GM08714 (cell line): ENCODE results near the gene CEP350.

ENCODE experiments used
- H3K4me3 ChIP-seq: fragments of 200-500 bp; sonication (Bioruptor generic); 2 replicates; pipeline ENCODE4 v1.5.1; 2014; ENCODE audit warnings: mild to moderate bottlenecking, low read length, inconsistent platforms
- ZNF274 ChIP-seq: IDR thresholded peaks from 2 replicates; pipeline ENCODE4 v1.6.1; 2012; ENCODE audit warnings: mild to moderate bottlenecking, low read depth, low read length

The CEP350 gene

DNA sequence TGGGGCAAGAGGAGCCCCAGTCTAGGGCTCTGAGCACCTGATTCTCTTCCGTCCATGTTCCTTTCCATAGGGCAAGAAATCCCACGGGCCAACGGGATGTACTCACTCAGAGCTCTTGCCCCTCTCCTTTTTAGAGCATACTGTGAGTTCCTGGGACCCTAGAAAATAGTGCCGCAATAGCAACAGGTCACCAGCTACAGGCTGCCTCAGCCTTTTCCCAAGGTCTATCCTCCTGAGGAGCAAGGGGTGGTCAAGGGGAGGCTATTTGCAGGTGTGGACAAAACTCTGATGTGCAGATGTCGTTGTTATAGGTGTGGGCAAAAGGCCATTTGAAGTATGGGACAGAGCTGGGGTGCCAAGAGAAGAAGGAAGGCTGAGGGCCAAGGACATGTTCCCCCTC, 198.4 kb downstream of the CEP350 start:
- H3K4me3 ChIP-seq, result no peak overlapping the region
- no peak for TF ChIP-seq ZNF274

DNA sequence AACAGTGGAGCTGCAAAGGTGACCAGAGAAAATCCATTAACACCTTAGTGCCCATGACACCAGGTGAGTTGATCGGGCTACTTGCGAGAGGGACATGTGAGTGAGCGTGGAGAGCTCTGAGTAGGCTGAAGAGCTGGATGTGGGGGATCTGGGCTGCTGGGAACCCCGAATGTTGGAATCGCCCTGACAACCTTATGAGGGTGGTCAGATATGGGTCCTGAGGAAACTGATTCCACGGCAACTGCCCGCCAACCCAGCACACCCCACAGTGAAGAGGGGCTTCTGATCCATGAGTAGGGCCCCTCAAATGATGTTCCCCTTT, 199.4 kb downstream of the CEP350 start:
- TF ChIP-seq ZNF274, result no peak
- peak overlapping the region; percentile 72 for H3K4me3 ChIP-seq

DNA sequence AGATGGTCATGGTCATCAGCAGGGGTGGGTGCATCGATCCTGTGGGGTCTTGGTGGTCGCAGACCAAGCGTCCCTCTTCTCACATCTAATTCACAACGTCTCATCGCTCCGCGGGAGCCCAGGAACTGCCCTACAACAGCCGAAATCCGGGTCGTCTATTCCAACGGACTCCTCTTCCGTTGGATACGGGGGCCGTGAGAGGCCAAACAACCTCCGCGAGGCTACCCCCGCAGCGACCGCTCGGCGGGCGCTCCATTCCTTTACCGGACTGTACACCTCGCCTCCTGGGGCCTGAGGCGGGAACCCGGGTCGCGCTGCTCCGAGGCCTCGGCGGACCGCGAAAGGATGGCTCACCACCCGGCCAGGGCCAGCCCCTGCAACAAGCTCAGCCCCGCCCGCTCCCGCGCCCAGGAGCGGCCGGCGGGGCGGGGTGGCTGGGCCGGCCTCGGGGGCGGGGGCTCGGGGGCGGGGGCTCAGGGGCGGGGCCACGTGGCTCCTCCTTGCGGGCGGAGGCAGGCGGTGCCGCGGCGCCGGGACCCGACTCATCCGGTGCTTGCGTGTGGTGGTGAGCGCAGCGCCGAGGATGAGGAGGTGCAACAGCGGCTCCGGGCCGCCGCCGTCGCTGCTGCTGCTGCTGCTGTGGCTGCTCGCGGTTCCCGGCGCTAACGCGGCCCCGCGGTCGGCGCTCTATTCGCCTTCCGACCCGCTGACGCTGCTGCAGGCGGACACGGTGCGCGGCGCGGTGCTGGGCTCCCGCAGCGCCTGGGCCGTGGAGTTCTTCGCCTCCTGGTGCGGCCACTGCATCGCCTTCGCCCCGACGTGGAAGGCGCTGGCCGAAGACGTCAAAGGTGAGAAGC, 199.9 kb downstream of the CEP350 start, which contains the start of gene QSOX1:
Gene QSOX1 (plus strand): TSS at position 545 of the 857 bp plus-strand sequence. CDS start 39 bp downstream, at position 584.
- no peak for TF ChIP-seq ZNF274
- peak within 1 kb of the TSS; percentile 72 for H3K4me3 ChIP-seq

- peak overlapping the region; percentile 63 for H3K4me3 ChIP-seq
Observed at GRCh38 chr1:180155182-180155682, 200.6 kb downstream of the CEP350 start.

GRCh38 chr1:180156201-180156600, 201.6 kb downstream of the CEP350 start:
- no peak overlapping the region for H3K4me3 ChIP-seq
- no peak for TF ChIP-seq ZNF274

More at GRCh38 chr1:180155182-180155682, 200.6 kb downstream of the CEP350 start:
- no peak for TF ChIP-seq ZNF274

DNA sequence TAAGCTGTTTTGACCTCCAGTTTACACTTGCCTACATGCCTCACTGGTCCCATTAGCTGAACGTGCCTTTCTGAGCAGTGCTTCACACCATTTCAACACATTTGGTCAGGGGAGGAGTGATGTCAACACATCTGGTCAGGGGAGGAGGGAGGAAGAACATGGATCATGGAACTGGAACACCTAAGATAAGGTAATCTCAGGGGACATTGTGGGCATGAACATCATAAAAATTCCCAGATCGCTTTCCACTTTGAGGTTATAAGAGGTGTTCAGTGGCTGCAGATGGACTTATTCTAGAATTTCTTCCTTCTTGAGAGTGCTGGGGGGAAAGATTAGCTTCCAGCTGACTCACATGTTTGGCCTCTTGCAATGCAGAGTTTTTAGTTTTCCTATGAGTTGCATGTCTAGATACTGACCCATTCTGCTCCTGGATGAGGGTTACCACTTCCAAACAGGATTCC, 202.1 kb downstream of the CEP350 start:
- no peak overlapping the region for H3K4me3 ChIP-seq
- no peak for TF ChIP-seq ZNF274

DNA sequence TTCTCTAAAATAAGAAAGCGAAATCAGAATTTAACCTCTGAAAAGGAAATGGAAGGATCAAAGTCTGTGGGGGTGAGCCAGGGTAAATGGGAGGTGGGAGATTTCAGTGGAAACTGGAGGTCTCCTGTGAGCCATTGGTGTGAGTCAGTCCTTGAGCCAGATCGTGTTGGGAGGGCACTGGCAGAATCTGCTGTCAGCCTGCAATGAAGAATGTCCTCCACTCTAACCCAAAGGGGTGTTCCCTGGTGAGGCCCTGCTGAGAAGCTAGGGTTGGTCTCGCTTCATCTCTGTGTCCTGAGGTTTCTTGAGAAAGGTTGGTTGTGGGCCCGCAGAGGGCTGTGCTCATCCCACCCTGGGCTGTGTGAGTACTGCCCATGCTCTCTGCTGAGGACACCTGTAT, 202.5 kb downstream of the CEP350 start:
- H3K4me3 ChIP-seq, result no peak overlapping the region
- TF ChIP-seq ZNF274, result no peak

GRCh38 chr1:180157576-180158057, 203.0 kb downstream of the CEP350 start:
- H3K4me3 ChIP-seq, result no peak overlapping the region
- no peak for TF ChIP-seq ZNF274

- no peak overlapping the region for H3K4me3 ChIP-seq
- no peak for TF ChIP-seq ZNF274
Observed at GRCh38 chr1:180158149-180159147, 203.8 kb downstream of the CEP350 start.

DNA sequence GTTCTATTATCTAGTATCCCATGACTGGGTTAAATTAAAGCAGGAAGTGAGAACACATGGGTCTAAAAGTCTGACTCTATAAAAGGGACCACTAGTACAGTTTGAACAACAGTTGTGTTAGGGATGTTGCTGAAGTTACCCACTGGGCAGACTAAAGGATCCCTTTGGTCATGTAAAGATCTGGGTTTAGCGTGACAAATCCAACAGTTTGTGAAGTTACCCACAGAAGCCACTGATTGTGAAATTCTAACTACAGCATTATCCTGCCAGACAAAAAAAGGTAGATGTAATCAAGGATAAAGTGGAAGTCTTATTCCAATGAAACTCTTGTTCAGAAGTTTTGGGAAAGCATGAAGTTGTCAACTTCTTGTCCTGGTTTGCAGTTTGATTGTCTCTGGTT, 205.7 kb downstream of the CEP350 start:
- no peak overlapping the region for H3K4me3 ChIP-seq
- no peak for TF ChIP-seq ZNF274

GRCh38 chr1:180163041-180163440, 208.4 kb downstream of the CEP350 start:
- H3K4me3 ChIP-seq, result no peak overlapping the region
- TF ChIP-seq ZNF274, result no peak
